NB4 (cell line): Measurements from ENCODE around the gene INHA.

ENCODE experiments used
- DNase-seq: peaks from one replicate; pipeline ENCODE4 v3.0.0; 2010; ENCODE audit warnings: low read depth
- H3K4me3 ChIP-seq: one replicate; pipeline ENCODE4 v1.5.1; 2011; ENCODE audit warnings: mild to moderate bottlenecking, low read depth, low read length, moderate library complexity
- CTCF ChIP-seq: IDR thresholded peaks from one replicate; pipeline ENCODE4 v1.5.1; 2012; ENCODE audit warnings: low read depth, low read length
- MAX ChIP-seq: IDR thresholded peaks from 2 replicates; pipeline ENCODE4 v1.6.1; 2011; ENCODE audit warnings: low read depth, low read length
- MYC ChIP-seq: IDR thresholded peaks from 2 replicates; pipeline ENCODE4 v1.6.1; 2011; ENCODE audit warnings: low read depth, low read length
- POLR2A ChIP-seq: IDR thresholded peaks from 2 replicates; pipeline ENCODE4 v1.6.1; 2011; ENCODE audit warnings: mild to moderate bottlenecking; ENCODE audit not compliant: insufficient read length; ENCODE audit errors: extremely low read depth

INHA gene

GRCh38 chr2:219569635-219570034, 2.5 kb upstream of the INHA start:
- no peak overlapping the region for H3K4me3 ChIP-seq
- no peak for TF ChIP-seq MAX
- DNase-seq: no peak

GRCh38 chr2:219570194-219570923, 1.8 kb upstream of the INHA start:
- H3K4me3 ChIP-seq: peak overlapping the region; percentile 40
- peak; percentile 48 for DNase-seq

GRCh38 chr2:219570924-219571310, 1.2 kb upstream of the INHA start:
- peak; percentile 50 for DNase-seq
- H3K4me3 ChIP-seq: peak overlapping the region; percentile 42
- TF ChIP-seq POLR2A (no peak), MYC (no peak), CTCF (no peak), MAX (no peak)

More at GRCh38 chr2:219570194-219570923, 1.8 kb upstream of the INHA start:
- TF ChIP-seq CTCF: no peak
- no peak for TF ChIP-seq MAX
- no peak for TF ChIP-seq MYC
- TF ChIP-seq POLR2A: no peak

GRCh38 chr2:219571311-219572236, 536 bp upstream of the INHA start, which contains the start of gene OBSL1:
TSS of gene OBSL1 (minus strand) at chr2:219571539. CDS start at chr2:219571232, 307 bp downstream.
- TF ChIP-seq CTCF: no peak
- no peak for TF ChIP-seq MAX
- no peak for TF ChIP-seq POLR2A
- TF ChIP-seq MYC: no peak
- peak; percentile 89 for DNase-seq
- peak within 1 kb of the TSS; percentile 42 for H3K4me3 ChIP-seq

- TF ChIP-seq MYC (no peak), POLR2A (no peak)
- H3K4me3 ChIP-seq: no peak overlapping the region
- no peak for DNase-seq
Measured at GRCh38 chr2:219573166-219573565, 1.1 kb downstream of the INHA start.

- TF ChIP-seq CTCF: no peak
- no peak for TF ChIP-seq MAX
- TF ChIP-seq MYC: no peak
- TF ChIP-seq POLR2A: no peak
- DNase-seq: no peak
- no peak overlapping the region for H3K4me3 ChIP-seq
Measured at GRCh38 chr2:219574484-219575311, 2.6 kb downstream of the INHA start.
